CD14-positive monocyte (primary cell): ENCODE data around the gene RALGAPA1. TPM values are rescaled to one million over a fixed set of nuclear protein-coding genes. Genes with fewer than 3 reads are reported as not detected.

Experiments
- DNase-seq, 3 donors: peaks; one replicate each; pipeline ENCODE4 v3.0.0-alpha.2; 2011 to 2022
- H2AFZ ChIP-seq: 2 replicates; pipeline ENCODE4 v1.6.0; 2012; ENCODE audit warnings: mild to moderate bottlenecking, low read depth, low read length, inconsistent platforms; ENCODE audit not compliant: insufficient read depth, poor library complexity, severe bottlenecking
- H3K27ac ChIP-seq, 2 donors: 1 replicate in 1 of 2; 2 replicates in 1 of 2; pipeline ENCODE4 v1.5.1; 2012 to 2013; ENCODE audit warnings: low read length in 2 of 2, control low read depth in 1 of 2, inconsistent platforms in 1 of 2, low read depth in 1 of 2, mild to moderate bottlenecking in 1 of 2
- H3K27me3 ChIP-seq, 2 donors: one replicate each; pipeline versions ENCODE4 v1.6.0 to v1.6.1; 2011 to 2013; ENCODE audit warnings: low read length in 2 of 2; ENCODE audit not compliant: control insufficient read depth in 2 of 2, insufficient read depth in 2 of 2
- H3K36me3 ChIP-seq, 2 donors: replicated peaks in 1 of 2; 1 replicate in 1 of 2; 2 replicates in 1 of 2; pipeline versions ENCODE4 v1.5.1 to v1.6.1; 2012 to 2013; ENCODE audit warnings: low read length in 2 of 2, control low read depth in 1 of 2, inconsistent platforms in 1 of 2, mild to moderate bottlenecking in 1 of 2; ENCODE audit not compliant: insufficient read depth in 2 of 2, control insufficient read depth in 1 of 2
- H3K4me1 ChIP-seq, 2 donors: 1 replicate in 1 of 2; 2 replicates in 1 of 2; pipeline versions ENCODE4 v1.5.1 to v1.6.1; 2012 to 2013; ENCODE audit warnings: low read length in 2 of 2, control low read depth in 1 of 2, inconsistent platforms in 1 of 2, mild to moderate bottlenecking in 1 of 2, moderate library complexity in 1 of 2; ENCODE audit not compliant: insufficient read depth in 2 of 2, control insufficient read depth in 1 of 2
- H3K4me2 ChIP-seq: replicated peaks from 2 replicates; pipeline ENCODE3; 2012; ENCODE audit warnings: low read length, moderate library complexity, mild to moderate bottlenecking; ENCODE audit not compliant: poor library complexity, severe bottlenecking; ENCODE audit errors: extremely low read depth
- H3K4me3 ChIP-seq, 3 experiments: fragments of 200-600 bp in 1 of 3; sonication (generic) in 1 of 3; replicated peaks in 1 of 3; 1 replicate in 2 of 3; 2 replicates in 1 of 3; pipeline ENCODE4 v1.5.1; 2011 to 2013; ENCODE audit warnings: low read length in 3 of 3, mild to moderate bottlenecking in 3 of 3, control low read depth in 2 of 3, low read depth in 2 of 3, inconsistent platforms in 1 of 3, moderate library complexity in 1 of 3
- H3K79me2 ChIP-seq: 2 replicates; pipeline ENCODE4 v1.6.0; 2012; ENCODE audit warnings: mild to moderate bottlenecking, control low read depth, inconsistent platforms, low read length, moderate library complexity; ENCODE audit not compliant: insufficient read depth
- H3K9ac ChIP-seq: 2 replicates; pipeline ENCODE4 v1.6.0; 2017; ENCODE audit warnings: low read length, mild to moderate bottlenecking; ENCODE audit not compliant: insufficient read depth, poor library complexity, severe bottlenecking
- H3K9me3 ChIP-seq, 2 donors: replicated peaks in 1 of 2; 1 replicate in 1 of 2; 2 replicates in 1 of 2; pipeline versions ENCODE4 v1.5.1 to v1.6.1; 2012 to 2013; ENCODE audit warnings: low read length in 2 of 2, control low read depth in 1 of 2; ENCODE audit not compliant: control insufficient read depth in 1 of 2, insufficient read depth in 1 of 2
- H4K20me1 ChIP-seq: 2 replicates; pipeline ENCODE4 v1.6.0; 2012; ENCODE audit warnings: mild to moderate bottlenecking, low read length, control low read depth, moderate library complexity; ENCODE audit not compliant: insufficient read depth
- H3K27ac Mint-ChIP-seq, 7 donors: one replicate each; pipeline ENCODE4 v1.8.0; 2020; ENCODE audit warnings: mild to moderate bottlenecking in 7 of 7, mixed read lengths in 7 of 7, moderate library complexity in 6 of 7, inconsistent platforms in 2 of 7
- H3K27me3 Mint-ChIP-seq, 3 donors: one replicate each; pipeline ENCODE4 v1.8.0; 2021 to 2022; ENCODE audit warnings: low read depth in 3 of 3, mild to moderate bottlenecking in 3 of 3, mixed read lengths in 3 of 3, moderate library complexity in 3 of 3, inconsistent platforms in 1 of 3
- H3K36me3 Mint-ChIP-seq, 2 donors: one replicate each; pipeline ENCODE4 v1.8.0; 2020; ENCODE audit warnings: mixed read lengths in 2 of 2, inconsistent platforms in 1 of 2, mild to moderate bottlenecking in 1 of 2
- H3K4me1 Mint-ChIP-seq: one replicate; pipeline ENCODE4 v1.8.0; 2020; ENCODE audit warnings: mild to moderate bottlenecking, mixed read lengths
- H3K4me3 Mint-ChIP-seq, 2 donors: one replicate each; pipeline ENCODE4 v1.8.0; 2020; ENCODE audit warnings: mild to moderate bottlenecking in 2 of 2, mixed read lengths in 2 of 2, moderate library complexity in 1 of 2
- H3K9me3 Mint-ChIP-seq, 7 donors: one replicate each; pipeline ENCODE4 v1.8.0; 2020 to 2022; ENCODE audit warnings: mixed read lengths in 7 of 7, mild to moderate bottlenecking in 6 of 7, moderate library complexity in 6 of 7, inconsistent platforms in 2 of 7
- CTCF ChIP-seq: fragments of 200-600 bp; IDR thresholded peaks from one replicate; pipeline ENCODE4 v1.8.0; 2022; ENCODE audit warnings: antibody characterized with exemption, mild to moderate bottlenecking
- WGBS: methylation state at CpG from one replicate; pipeline ENCODE4 v1.1.5; 2013; ENCODE audit warnings: missing lambda C conversion rate; ENCODE audit not compliant: insufficient coverage; 5-methylcytosine and 5-hydroxymethylcytosine counted together
- intact Hi-C, 2 donors: fragments of 100-400 bp; cut with micrococcal nuclease; formaldehyde crosslinking; loops; one replicate each; pipeline versions ENCODE4 v1.15.0 to v1.15.1; 2023
- polyA plus RNA-seq, 3 donors: library from polyadenylated mRNA; depleted of rRNA in 1 of 3; unstranded in 2 of 3; stranded (reverse) in 1 of 3; fragments of 300-500 nt in 2 of 3; fragments of >200 nt in 1 of 3; fragmentation: Illumina TruSeq in 2 of 3; gene quantifications; 1 replicate in 2 of 3; 2 replicates in 1 of 3; pipeline ENCODE4 v1.2.3, GENCODE V29; 2012 to 2021

Gene RALGAPA1
- polyA plus RNA-seq, 3 donors, result 3.2 to 7.4 (median 4.1) TPM

GRCh38 chr14:35819591-35820540 is 10.8 kb upstream of the RALGAPA1 start:
- H3K9me3 Mint-ChIP-seq, result no peaks in the 10 kb centered on the region
- no peaks in the 10 kb centered on the region for H3K9me3 ChIP-seq
- H3K36me3 ChIP-seq, result no peaks in the 10 kb centered on the region
- no peaks in the 10 kb centered on the region for H3K36me3 Mint-ChIP-seq
- no peak for DNase-seq
- peaks cover 4 to 7% (median 6%) of the 10 kb centered on the region in 3 donors for H3K27me3 Mint-ChIP-seq
- H3K4me3 Mint-ChIP-seq, result no peak overlapping the region
- no peak overlapping the region for H3K4me3 ChIP-seq
- H3K9ac ChIP-seq, result no peak overlapping the region
- H3K4me1 Mint-ChIP-seq, result no peaks in the 10 kb centered on the region
- no peak for TF ChIP-seq CTCF
- no peaks in the 10 kb centered on the region for H3K79me2 ChIP-seq
- WGBS, result 94% methylated on average over 26 of the region's 32 CpGs
- H3K4me1 ChIP-seq, result no peaks in the 10 kb centered on the region
- H3K27me3 ChIP-seq, result no peaks in the 10 kb centered on the region
- H4K20me1 ChIP-seq, result no peaks in the 10 kb centered on the region
- no peak overlapping the region for H2AFZ ChIP-seq
- no peak overlapping the region for H3K27ac Mint-ChIP-seq
- H3K4me2 ChIP-seq, result no peak overlapping the region
- intact Hi-C loops, result loop anchor here in 1 of 2 donors (10.0 kb wide), 1 partner anchor 695 kb away; the partner anchor contains the start of genes PPP2R3C and PRORP
- no peak overlapping the region for H3K27ac ChIP-seq

DNA sequence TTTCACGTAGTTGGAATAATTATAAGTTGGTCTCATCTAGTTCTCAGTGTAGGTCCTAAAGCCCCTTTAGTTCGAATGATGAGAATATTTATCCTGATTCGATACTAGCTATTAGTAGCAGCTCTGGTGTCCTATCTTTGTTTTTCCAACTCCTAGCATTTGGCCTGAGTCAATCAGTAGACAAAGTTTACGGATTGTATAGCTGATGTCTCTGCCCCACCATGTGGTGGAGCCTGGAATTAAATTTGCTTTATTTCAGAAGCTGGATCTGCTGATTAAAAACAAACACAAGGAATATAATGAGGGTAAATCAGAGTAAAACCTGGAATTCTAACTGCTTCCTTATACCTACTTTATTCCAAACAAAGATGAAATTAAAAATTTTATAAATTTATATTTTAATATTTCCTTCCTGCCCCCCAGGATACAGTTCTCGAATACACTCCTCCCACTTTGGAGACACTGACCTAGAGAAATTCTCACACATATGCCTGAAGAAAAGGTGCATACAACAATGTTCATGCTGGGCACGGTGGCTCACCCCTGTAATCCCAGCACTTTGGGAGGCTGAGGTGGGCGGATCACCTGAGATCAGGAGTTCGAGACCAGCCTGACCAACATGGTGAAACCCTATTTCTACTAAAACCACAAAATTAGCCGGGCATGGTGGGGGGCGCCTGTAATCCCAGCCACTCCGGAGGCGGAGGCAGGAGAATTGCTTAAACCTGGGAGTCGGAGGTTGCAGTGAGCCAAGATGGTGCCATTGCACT is 9.4 kb upstream of the RALGAPA1 start:
- no peak overlapping the region for H2AFZ ChIP-seq
- TF ChIP-seq CTCF, result peak; percentile 60
- no peak overlapping the region for H3K4me3 Mint-ChIP-seq

More for the DNA sequence above, 9.4 kb upstream of the RALGAPA1 start:
- Histone ChIP-seq H3K79me2 (no peaks in the 10 kb centered on the region), H3K36me3 (no peaks in the 10 kb centered on the region), H3K27ac (no peak overlapping the region), H3K27me3 (no peaks in the 10 kb centered on the region), H3K4me3 (no peak overlapping the region), H3K9ac (no peak overlapping the region), H3K9me3 (no peaks in the 10 kb centered on the region), H3K4me1 (no peaks in the 10 kb centered on the region), H3K4me2 (no peak overlapping the region), H4K20me1 (no peaks in the 10 kb centered on the region)
- DNase-seq, result peak in 1 of 3 donors; percentile 12
- Mint-ChIP-seq H3K36me3 (no peaks in the 10 kb centered on the region), H3K4me1 (no peaks in the 10 kb centered on the region), H3K9me3 (no peaks in the 10 kb centered on the region), H3K27ac (no peak overlapping the region), H3K27me3 (peaks cover 4 to 7% (median 5%) of the 10 kb centered on the region in 3 donors)
- intact Hi-C loops, result loop anchor here in 1 of 2 donors (10.0 kb wide), 1 partner anchor 694 kb away; the partner anchor contains the start of genes PPP2R3C and PRORP
- WGBS, result 87% methylated on average over 9 of the region's 13 CpGs
